Measurements from ENCODE around the gene GLP1R. TPM values are rescaled to one million over a fixed set of nuclear protein-coding genes. Genes with fewer than 3 reads are reported as not detected.

GLP1R gene
- total RNA-seq, 1 experiment from 2014 or later, result 1.8 TPM

- TF ChIP-seq ARID4B (CRISPR knock-in tag; IDR thresholded peaks at IDR 0.05; ENCODE audit: borderline replicate concordance), result 0 out of 2 replicates have a peak, but pooled peaks have one; percentile 29
- TF ChIP-seq, protein P1, sequence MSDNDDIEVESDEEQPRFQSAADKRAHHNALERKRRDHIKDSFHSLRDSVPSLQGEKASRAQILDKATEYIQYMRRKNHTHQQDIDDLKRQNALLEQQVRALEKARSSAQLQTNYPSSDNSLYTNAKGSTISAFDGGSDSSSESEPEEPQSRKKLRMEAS (CRISPR knock-in tag; IDR thresholded peaks at IDR 0.05), result no peak
- TF ChIP-seq TEAD1 (CRISPR knock-in tag; IDR thresholded peaks at IDR 0.05), result peak; percentile 48; the same call in 1 of the 2 replicates
- TF ChIP-seq SP1 (CRISPR knock-in tag; conservative IDR thresholded peaks at IDR 0.05), result no peak
- TF ChIP-seq, protein P2, sequence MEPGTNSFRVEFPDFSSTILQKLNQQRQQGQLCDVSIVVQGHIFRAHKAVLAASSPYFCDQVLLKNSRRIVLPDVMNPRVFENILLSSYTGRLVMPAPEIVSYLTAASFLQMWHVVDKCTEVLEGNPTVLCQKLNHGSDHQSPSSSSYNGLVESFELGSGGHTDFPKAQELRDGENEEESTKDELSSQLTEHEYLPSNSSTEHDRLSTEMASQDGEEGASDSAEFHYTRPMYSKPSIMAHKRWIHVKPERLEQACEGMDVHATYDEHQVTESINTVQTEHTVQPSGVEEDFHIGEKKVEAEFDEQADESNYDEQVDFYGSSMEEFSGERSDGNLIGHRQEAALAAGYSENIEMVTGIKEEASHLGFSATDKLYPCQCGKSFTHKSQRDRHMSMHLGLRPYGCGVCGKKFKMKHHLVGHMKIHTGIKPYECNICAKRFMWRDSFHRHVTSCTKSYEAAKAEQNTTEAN (CRISPR knock-in tag; IDR thresholded peaks at IDR 0.05), result no peak
- TF ChIP-seq, protein P3, sequence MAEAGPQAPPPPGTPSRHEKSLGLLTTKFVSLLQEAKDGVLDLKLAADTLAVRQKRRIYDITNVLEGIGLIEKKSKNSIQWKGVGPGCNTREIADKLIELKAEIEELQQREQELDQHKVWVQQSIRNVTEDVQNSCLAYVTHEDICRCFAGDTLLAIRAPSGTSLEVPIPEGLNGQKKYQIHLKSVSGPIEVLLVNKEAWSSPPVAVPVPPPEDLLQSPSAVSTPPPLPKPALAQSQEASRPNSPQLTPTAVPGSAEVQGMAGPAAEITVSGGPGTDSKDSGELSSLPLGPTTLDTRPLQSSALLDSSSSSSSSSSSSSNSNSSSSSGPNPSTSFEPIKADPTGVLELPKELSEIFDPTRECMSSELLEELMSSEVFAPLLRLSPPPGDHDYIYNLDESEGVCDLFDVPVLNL (CRISPR knock-in tag; IDR thresholded peaks at IDR 0.05; ENCODE audit: borderline replicate concordance, low read depth), result no peak
- TF ChIP-seq, protein P4, sequence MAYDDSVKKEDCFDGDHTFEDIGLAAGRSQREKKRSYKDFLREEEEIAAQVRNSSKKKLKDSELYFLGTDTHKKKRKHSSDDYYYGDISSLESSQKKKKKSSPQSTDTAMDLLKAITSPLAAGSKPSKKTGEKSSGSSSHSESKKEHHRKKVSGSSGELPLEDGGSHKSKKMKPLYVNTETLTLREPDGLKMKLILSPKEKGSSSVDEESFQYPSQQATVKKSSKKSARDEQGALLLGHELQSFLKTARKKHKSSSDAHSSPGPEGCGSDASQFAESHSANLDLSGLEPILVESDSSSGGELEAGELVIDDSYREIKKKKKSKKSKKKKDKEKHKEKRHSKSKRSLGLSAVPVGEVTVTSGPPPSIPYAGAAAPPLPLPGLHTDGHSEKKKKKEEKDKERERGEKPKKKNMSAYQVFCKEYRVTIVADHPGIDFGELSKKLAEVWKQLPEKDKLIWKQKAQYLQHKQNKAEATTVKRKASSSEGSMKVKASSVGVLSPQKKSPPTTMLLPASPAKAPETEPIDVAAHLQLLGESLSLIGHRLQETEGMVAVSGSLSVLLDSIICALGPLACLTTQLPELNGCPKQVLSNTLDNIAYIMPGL (CRISPR knock-in tag; IDR thresholded peaks at IDR 0.05), result no peak
- TF ChIP-seq, protein P5, sequence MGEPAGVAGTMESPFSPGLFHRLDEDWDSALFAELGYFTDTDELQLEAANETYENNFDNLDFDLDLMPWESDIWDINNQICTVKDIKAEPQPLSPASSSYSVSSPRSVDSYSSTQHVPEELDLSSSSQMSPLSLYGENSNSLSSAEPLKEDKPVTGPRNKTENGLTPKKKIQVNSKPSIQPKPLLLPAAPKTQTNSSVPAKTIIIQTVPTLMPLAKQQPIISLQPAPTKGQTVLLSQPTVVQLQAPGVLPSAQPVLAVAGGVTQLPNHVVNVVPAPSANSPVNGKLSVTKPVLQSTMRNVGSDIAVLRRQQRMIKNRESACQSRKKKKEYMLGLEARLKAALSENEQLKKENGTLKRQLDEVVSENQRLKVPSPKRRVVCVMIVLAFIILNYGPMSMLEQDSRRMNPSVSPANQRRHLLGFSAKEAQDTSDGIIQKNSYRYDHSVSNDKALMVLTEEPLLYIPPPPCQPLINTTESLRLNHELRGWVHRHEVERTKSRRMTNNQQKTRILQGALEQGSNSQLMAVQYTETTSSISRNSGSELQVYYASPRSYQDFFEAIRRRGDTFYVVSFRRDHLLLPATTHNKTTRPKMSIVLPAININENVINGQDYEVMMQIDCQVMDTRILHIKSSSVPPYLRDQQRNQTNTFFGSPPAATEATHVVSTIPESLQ (CRISPR knock-in tag; IDR thresholded peaks at IDR 0.05), result no peak
- no peak for TF ChIP-seq CREM (CRISPR knock-in tag; IDR thresholded peaks at IDR 0.05)
- TF ChIP-seq ZNF532 (CRISPR knock-in tag; IDR thresholded peaks at IDR 0.05; ENCODE audit: borderline replicate concordance), result no peak
- TF ChIP-seq, protein P6, sequence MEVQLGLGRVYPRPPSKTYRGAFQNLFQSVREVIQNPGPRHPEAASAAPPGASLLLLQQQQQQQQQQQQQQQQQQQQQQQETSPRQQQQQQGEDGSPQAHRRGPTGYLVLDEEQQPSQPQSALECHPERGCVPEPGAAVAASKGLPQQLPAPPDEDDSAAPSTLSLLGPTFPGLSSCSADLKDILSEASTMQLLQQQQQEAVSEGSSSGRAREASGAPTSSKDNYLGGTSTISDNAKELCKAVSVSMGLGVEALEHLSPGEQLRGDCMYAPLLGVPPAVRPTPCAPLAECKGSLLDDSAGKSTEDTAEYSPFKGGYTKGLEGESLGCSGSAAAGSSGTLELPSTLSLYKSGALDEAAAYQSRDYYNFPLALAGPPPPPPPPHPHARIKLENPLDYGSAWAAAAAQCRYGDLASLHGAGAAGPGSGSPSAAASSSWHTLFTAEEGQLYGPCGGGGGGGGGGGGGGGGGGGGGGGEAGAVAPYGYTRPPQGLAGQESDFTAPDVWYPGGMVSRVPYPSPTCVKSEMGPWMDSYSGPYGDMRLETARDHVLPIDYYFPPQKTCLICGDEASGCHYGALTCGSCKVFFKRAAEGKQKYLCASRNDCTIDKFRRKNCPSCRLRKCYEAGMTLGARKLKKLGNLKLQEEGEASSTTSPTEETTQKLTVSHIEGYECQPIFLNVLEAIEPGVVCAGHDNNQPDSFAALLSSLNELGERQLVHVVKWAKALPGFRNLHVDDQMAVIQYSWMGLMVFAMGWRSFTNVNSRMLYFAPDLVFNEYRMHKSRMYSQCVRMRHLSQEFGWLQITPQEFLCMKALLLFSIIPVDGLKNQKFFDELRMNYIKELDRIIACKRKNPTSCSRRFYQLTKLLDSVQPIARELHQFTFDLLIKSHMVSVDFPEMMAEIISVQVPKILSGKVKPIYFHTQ (CRISPR knock-in tag; IDR thresholded peaks at IDR 0.05), result no peak
- TF ChIP-seq USF1 (CRISPR knock-in tag; IDR thresholded peaks at IDR 0.05), result peak; percentile 39; the same call in 1 of the 2 replicates
- TF ChIP-seq, protein P7, sequence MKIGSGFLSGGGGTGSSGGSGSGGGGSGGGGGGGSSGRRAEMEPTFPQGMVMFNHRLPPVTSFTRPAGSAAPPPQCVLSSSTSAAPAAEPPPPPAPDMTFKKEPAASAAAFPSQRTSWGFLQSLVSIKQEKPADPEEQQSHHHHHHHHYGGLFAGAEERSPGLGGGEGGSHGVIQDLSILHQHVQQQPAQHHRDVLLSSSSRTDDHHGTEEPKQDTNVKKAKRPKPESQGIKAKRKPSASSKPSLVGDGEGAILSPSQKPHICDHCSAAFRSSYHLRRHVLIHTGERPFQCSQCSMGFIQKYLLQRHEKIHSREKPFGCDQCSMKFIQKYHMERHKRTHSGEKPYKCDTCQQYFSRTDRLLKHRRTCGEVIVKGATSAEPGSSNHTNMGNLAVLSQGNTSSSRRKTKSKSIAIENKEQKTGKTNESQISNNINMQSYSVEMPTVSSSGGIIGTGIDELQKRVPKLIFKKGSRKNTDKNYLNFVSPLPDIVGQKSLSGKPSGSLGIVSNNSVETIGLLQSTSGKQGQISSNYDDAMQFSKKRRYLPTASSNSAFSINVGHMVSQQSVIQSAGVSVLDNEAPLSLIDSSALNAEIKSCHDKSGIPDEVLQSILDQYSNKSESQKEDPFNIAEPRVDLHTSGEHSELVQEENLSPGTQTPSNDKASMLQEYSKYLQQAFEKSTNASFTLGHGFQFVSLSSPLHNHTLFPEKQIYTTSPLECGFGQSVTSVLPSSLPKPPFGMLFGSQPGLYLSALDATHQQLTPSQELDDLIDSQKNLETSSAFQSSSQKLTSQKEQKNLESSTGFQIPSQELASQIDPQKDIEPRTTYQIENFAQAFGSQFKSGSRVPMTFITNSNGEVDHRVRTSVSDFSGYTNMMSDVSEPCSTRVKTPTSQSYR (CRISPR knock-in tag; IDR thresholded peaks at IDR 0.05), result no peak
- no peak for TF ChIP-seq NR1H2 (CRISPR knock-in tag; IDR thresholded peaks at IDR 0.05)
- TF ChIP-seq IRF2 (CRISPR knock-in tag; IDR thresholded peaks at IDR 0.05; ENCODE audit: borderline replicate concordance, low read depth), result no peak
Observed at GRCh38 chr6:39137245-39137644, 88.7 kb downstream of the GLP1R start (continued).

Measured in WTC11 (cell line).